K562 (cell line): ENCODE measurements around the gene PGR.

Source experiments
- CTCF ChIP-seq, 3 experiments: IDR thresholded peaks in 2 of 3; conservative IDR thresholded peaks in 1 of 3; 2 replicates each; pipeline ENCODE4 v1.5.1; 2011 to 2012; ENCODE audit warnings: low read length in 3 of 3, mild to moderate bottlenecking in 3 of 3, control low read depth in 2 of 3, improper control_type of control experiment in 1 of 3, inconsistent platforms in 1 of 3, low read depth in 1 of 3, mixed read lengths in 1 of 3, moderate library complexity in 1 of 3; ENCODE audit not compliant: insufficient read depth in 2 of 3
- DNMT1 ChIP-seq: fragments of 450-650 bp; IDR thresholded peaks from 2 replicates; pipeline ENCODE4 v1.6.1; 2016; ENCODE audit warnings: antibody characterized with exemption, mild to moderate bottlenecking
- POLR2A ChIP-seq: fragments of 450-650 bp; conservative IDR thresholded peaks from 2 replicates; pipeline ENCODE4 v1.6.1; 2016
- TF ChIP-seq, protein P1 (sequence below): sonication (generic); formaldehyde crosslinking; IDR thresholded peaks from 2 replicates; pipeline ENCODE4 v1.8.0; 2022; ENCODE audit warnings: missing genetic modification reagents, mild to moderate bottlenecking, borderline replicate concordance

GRCh38 chr11:101014600-101015285 is 114.9 kb downstream of the PGR start:
- no peak for TF ChIP-seq DNMT1
- TF ChIP-seq POLR2A, result no peak
- TF ChIP-seq, protein P1, sequence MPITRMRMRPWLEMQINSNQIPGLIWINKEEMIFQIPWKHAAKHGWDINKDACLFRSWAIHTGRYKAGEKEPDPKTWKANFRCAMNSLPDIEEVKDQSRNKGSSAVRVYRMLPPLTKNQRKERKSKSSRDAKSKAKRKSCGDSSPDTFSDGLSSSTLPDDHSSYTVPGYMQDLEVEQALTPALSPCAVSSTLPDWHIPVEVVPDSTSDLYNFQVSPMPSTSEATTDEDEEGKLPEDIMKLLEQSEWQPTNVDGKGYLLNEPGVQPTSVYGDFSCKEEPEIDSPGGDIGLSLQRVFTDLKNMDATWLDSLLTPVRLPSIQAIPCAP (CRISPR knock-in tag), result no peak
- no peak for TF ChIP-seq CTCF (IDR thresholded peaks at IDR 0.05 in 2 of 3, conservative IDR thresholded peaks at IDR 0.05 in 1 of 3; ENCODE audit: insufficient read depth in 2 of 3, low read depth in 1 of 3, low read length in 3 of 3)
